ENCODE measurements around the gene AMACR. TPM values are rescaled to one million over a fixed set of nuclear protein-coding genes. Genes with fewer than 3 reads are reported as not detected.

The AMACR gene
- total RNA-seq, 4 donors from 2014 or later: 13.7 to 24.9 (median 15.4) TPM

GRCh38 chr5:34026089-34026761, 18.4 kb upstream of the AMACR start:
- intact Hi-C loops (cut with DNase I; ENCODE audit: low total_unique reads): no loop called here
- TF ChIP-seq POLR2A (IDR thresholded peaks at IDR 0.05): no peak
- TF ChIP-seq CTCF (IDR thresholded peaks at IDR 0.05): no peak
- H3K4me3 ChIP-seq (ENCODE audit: low read depth, poor library complexity, severe bottlenecking): no peak overlapping the region
- WGBS, 2 donors: 74 to 75% methylated on average over 9 of the region's 9 CpGs
- DNase-seq (ENCODE audit: low spot score in 2 of 2): no peak

GRCh38 chr5:34022121-34022705, 14.4 kb upstream of the AMACR start:
- 37 to 42% methylated on average over 2 of the region's 2 CpGs for WGBS, 2 donors
- H3K4me3 ChIP-seq (ENCODE audit: low read depth, poor library complexity, severe bottlenecking): no peak overlapping the region
- intact Hi-C loops (cut with DNase I; ENCODE audit: low total_unique reads): no loop called here
- no peak for DNase-seq (ENCODE audit: low spot score in 2 of 2)
- no peak for TF ChIP-seq POLR2A (IDR thresholded peaks at IDR 0.05)
- no peak for TF ChIP-seq CTCF (IDR thresholded peaks at IDR 0.05)

- WGBS, 2 donors: 88 to 92% methylated on average over 2 of the region's 2 CpGs
- no peak for TF ChIP-seq POLR2A (IDR thresholded peaks at IDR 0.05)
- no peak for TF ChIP-seq CTCF (IDR thresholded peaks at IDR 0.05)
- DNase-seq (ENCODE audit: low spot score in 2 of 2): no peak
- intact Hi-C loops (cut with DNase I; ENCODE audit: low total_unique reads): no loop called here
- no peak overlapping the region for H3K4me3 ChIP-seq (ENCODE audit: low read depth, poor library complexity, severe bottlenecking)
Observed at GRCh38 chr5:34021334-34021733, 13.5 kb upstream of the AMACR start.

- WGBS, 2 donors: 96 to 100% methylated on average over 1 of the region's 1 CpG
- no peak overlapping the region for H3K4me3 ChIP-seq (ENCODE audit: low read depth, poor library complexity, severe bottlenecking)
- TF ChIP-seq CTCF (IDR thresholded peaks at IDR 0.05) (no peak), POLR2A (IDR thresholded peaks at IDR 0.05) (no peak)
- intact Hi-C loops (cut with DNase I; ENCODE audit: low total_unique reads): no loop called here
- DNase-seq (ENCODE audit: low spot score in 2 of 2): no peak
Observed at GRCh38 chr5:34020726-34021125, 12.9 kb upstream of the AMACR start.

- TF ChIP-seq CTCF (IDR thresholded peaks at IDR 0.05): no peak
- TF ChIP-seq POLR2A (IDR thresholded peaks at IDR 0.05): no peak
- WGBS, 2 donors: 79 to 93% methylated on average over 2 of the region's 2 CpGs
- intact Hi-C loops (cut with DNase I; ENCODE audit: low total_unique reads): no loop called here
- H3K4me3 ChIP-seq (ENCODE audit: low read depth, poor library complexity, severe bottlenecking): no peak overlapping the region
- DNase-seq (ENCODE audit: low spot score in 2 of 2): no peak
Observed at GRCh38 chr5:34017254-34017653, 9.4 kb upstream of the AMACR start.
